Astrocyte (in vitro differentiated cells and primary cell): ENCODE measurements around the gene UBE2C.

Source experiments
- EZH2 ChIP-seq: IDR thresholded peaks from 2 replicates; pipeline ENCODE4 v1.6.1; 2012; ENCODE audit warnings: mild to moderate bottlenecking, low read length, inconsistent platforms; ENCODE audit not compliant: insufficient read depth
- TF ChIP-seq, protein P1 (sequence below): IDR thresholded peaks from 2 replicates; pipeline ENCODE4 v1.5.1; 2011; ENCODE audit warnings: low read depth, mild to moderate bottlenecking, inconsistent platforms, low read length, moderate library complexity; ENCODE audit not compliant: insufficient read depth

DNA sequence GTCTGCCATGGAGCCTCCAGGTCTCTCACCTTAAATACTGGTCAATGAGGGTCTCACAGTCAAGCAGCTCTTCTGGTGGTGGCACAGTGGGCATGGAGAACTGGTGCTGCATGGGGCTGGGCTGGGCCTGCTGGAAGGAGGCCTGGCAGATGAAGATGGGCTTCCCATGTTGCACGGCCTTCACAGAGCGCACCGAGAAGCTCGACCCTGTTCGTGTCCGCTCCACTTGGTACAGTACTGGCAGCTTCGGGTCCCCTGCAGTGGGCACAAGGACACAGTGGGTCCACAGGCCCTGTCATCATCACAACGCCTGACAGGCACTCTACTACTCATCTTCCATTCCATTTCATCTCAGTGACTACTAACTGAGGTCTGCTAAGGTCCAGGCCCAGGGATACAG, 36.0 kb downstream of the UBE2C start:
- TF ChIP-seq, protein P1, sequence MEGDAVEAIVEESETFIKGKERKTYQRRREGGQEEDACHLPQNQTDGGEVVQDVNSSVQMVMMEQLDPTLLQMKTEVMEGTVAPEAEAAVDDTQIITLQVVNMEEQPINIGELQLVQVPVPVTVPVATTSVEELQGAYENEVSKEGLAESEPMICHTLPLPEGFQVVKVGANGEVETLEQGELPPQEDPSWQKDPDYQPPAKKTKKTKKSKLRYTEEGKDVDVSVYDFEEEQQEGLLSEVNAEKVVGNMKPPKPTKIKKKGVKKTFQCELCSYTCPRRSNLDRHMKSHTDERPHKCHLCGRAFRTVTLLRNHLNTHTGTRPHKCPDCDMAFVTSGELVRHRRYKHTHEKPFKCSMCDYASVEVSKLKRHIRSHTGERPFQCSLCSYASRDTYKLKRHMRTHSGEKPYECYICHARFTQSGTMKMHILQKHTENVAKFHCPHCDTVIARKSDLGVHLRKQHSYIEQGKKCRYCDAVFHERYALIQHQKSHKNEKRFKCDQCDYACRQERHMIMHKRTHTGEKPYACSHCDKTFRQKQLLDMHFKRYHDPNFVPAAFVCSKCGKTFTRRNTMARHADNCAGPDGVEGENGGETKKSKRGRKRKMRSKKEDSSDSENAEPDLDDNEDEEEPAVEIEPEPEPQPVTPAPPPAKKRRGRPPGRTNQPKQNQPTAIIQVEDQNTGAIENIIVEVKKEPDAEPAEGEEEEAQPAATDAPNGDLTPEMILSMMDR = no peak
- no peak for TF ChIP-seq EZH2
